SK-N-SH (cell line): ENCODE measurements around the gene PTCSC3. TPM values are rescaled to one million over a fixed set of nuclear protein-coding genes. Genes with fewer than 3 reads are reported as not detected.

Source experiments
- CTCF ChIA-PET: fragments of 300-600, 350-600 bp; formaldehyde crosslinking; extraction: SDS; loops from one replicate; lab custom pipeline; 2021; lab: Yijun Ruan, JAX
- POLR2A ChIA-PET: fragments of 350-600 bp; sonication (Branson Sonifier 250); formaldehyde crosslinking; extraction: SDS; loops from one replicate; lab custom pipeline; 2020; ENCODE audit warnings: antibody characterized with exemption, inconsistent platforms; lab: Yijun Ruan, JAX
- DNase-seq: peaks from one replicate; pipeline ENCODE4 v3.0.0; 2012
- H2AFZ ChIP-seq: fragments of 200-600 bp; sonication (generic); 2 replicates; pipeline ENCODE4 v1.8.1; 2016; ENCODE audit warnings: antibody characterized with exemption, mild to moderate bottlenecking, low read depth
- H3F3A ChIP-seq: fragments of 200-600 bp; sonication (generic); replicated peaks from 2 replicates; pipeline ENCODE3; 2016; ENCODE audit warnings: antibody characterized with exemption, mild to moderate bottlenecking; ENCODE audit not compliant: insufficient read depth
- H3K27ac ChIP-seq, 2 experiments: fragments of 200-500 bp in 1 of 2; fragments of 200-600 bp in 1 of 2; sonication (Bioruptor generic) in 1 of 2; sonication (generic), shearing (Covaris generic) in 1 of 2; 2 replicates each; pipeline versions ENCODE4 v1.5.1 to v1.6.1; 2014 to 2016; ENCODE audit warnings: low read depth in 2 of 2, inconsistent platforms in 1 of 2, low read length in 1 of 2, mild to moderate bottlenecking in 1 of 2, mixed read lengths in 1 of 2
- H3K27me3 ChIP-seq: fragments of 200-600 bp; sonication (generic), shearing (Covaris generic); 2 replicates; pipeline ENCODE4 v1.6.1; 2016; ENCODE audit warnings: mixed run types; ENCODE audit not compliant: insufficient read depth
- H3K36me3 ChIP-seq, 2 experiments: fragments of 200-500 bp in 1 of 2; fragments of 200-600 bp in 1 of 2; sonication (Bioruptor generic) in 1 of 2; sonication (generic) in 1 of 2; replicated peaks in 1 of 2; 2 replicates each; pipeline versions ENCODE3 to v1.5.1; 2014 to 2016; ENCODE audit warnings: low read length in 1 of 2, mild to moderate bottlenecking in 1 of 2; ENCODE audit not compliant: insufficient read depth in 2 of 2, control insufficient read depth in 1 of 2
- H3K4me1 ChIP-seq, 2 experiments: fragments of 200-500 bp in 1 of 2; fragments of 200-600 bp in 1 of 2; sonication (Bioruptor generic) in 1 of 2; sonication (generic), shearing (Covaris generic) in 1 of 2; 2 replicates each; pipeline versions ENCODE4 v1.5.1 to v1.6.1; 2014 to 2016; ENCODE audit warnings: low read depth in 1 of 2, low read length in 1 of 2, mixed run types in 1 of 2; ENCODE audit not compliant: insufficient read depth in 2 of 2, control insufficient read depth in 1 of 2
- H3K4me2 ChIP-seq: fragments of 200-600 bp; sonication (generic), shearing (Covaris generic); 2 replicates; pipeline ENCODE4 v1.6.1; 2017; ENCODE audit warnings: mixed run types
- H3K4me3 ChIP-seq, 2 experiments: fragments of 200-500 bp in 1 of 2; fragments of 200-600 bp in 1 of 2; sonication (Bioruptor generic) in 1 of 2; sonication (generic), shearing (Covaris generic) in 1 of 2; 2 replicates each; pipeline versions ENCODE4 v1.5.1 to v1.8.1; 2014 to 2016; ENCODE audit warnings: low read depth in 2 of 2, inconsistent platforms in 1 of 2, low read length in 1 of 2, mild to moderate bottlenecking in 1 of 2, mixed read lengths in 1 of 2, moderate library complexity in 1 of 2
- H3K79me2 ChIP-seq: fragments of 200-600 bp; sonication (generic); 2 replicates; pipeline ENCODE4 v1.8.1; 2017; ENCODE audit warnings: mild to moderate bottlenecking; ENCODE audit not compliant: insufficient read depth
- H3K9ac ChIP-seq: fragments of 200-600 bp; sonication (generic); 2 replicates; pipeline ENCODE4 v1.6.1; 2017; ENCODE audit warnings: mixed run types
- H3K9me2 ChIP-seq: fragments of 200-600 bp; sonication (generic); 2 replicates; pipeline ENCODE4 v1.6.1; 2017; ENCODE audit warnings: mixed run types
- H3K9me3 ChIP-seq: fragments of 200-600 bp; sonication (generic); 2 replicates; pipeline ENCODE4 v1.6.1; 2017; ENCODE audit warnings: mixed run types, mild to moderate bottlenecking, moderate library complexity
- H4K20me1 ChIP-seq: fragments of 200-600 bp; sonication (generic); 2 replicates; pipeline ENCODE4 v1.6.1; 2017; ENCODE audit warnings: mild to moderate bottlenecking, mixed run types; ENCODE audit not compliant: insufficient read depth
- CHD2 ChIP-seq: fragments of 150-350 bp; IDR thresholded peaks from 2 replicates; pipeline ENCODE4 v1.6.1; 2018; ENCODE audit warnings: low read length; ENCODE audit not compliant: partially characterized antibody
- CTCF ChIP-seq: fragments of 200-600 bp; sonication (generic); IDR thresholded peaks from 2 replicates; pipeline ENCODE4 v1.6.1; 2017; ENCODE audit warnings: antibody characterized with exemption, mild to moderate bottlenecking, moderate library complexity
- EZH2phosphoT487 ChIP-seq: fragments of 200-600 bp; sonication (generic); IDR thresholded peaks from 2 replicates; pipeline ENCODE4 v1.6.1; 2017; ENCODE audit warnings: low read depth, mixed run types, mild to moderate bottlenecking, antibody characterized with exemption, moderate library complexity, borderline replicate concordance
- FOSL2 ChIP-seq: IDR thresholded peaks from 2 replicates; pipeline ENCODE4 v1.4.0; 2012; ENCODE audit warnings: low read depth, mild to moderate bottlenecking, moderate library complexity, borderline replicate concordance
- FOXM1 ChIP-seq: IDR thresholded peaks from 2 replicates; pipeline ENCODE4 v1.4.0; 2012; ENCODE audit warnings: low read depth, mild to moderate bottlenecking
- GATA2 ChIP-seq: sonication (generic); formaldehyde crosslinking; IDR thresholded peaks from 2 replicates; pipeline ENCODE4 v1.5.0; 2020; ENCODE audit warnings: mild to moderate bottlenecking, missing genetic modification reagents
- IRF3 ChIP-seq: fragments of 150-350 bp; IDR thresholded peaks from 2 replicates; pipeline ENCODE4 v1.6.1; 2016; ENCODE audit warnings: mild to moderate bottlenecking, low read depth, low read length
- MEF2A ChIP-seq: IDR thresholded peaks from 2 replicates; pipeline ENCODE4 v1.4.0; 2012; ENCODE audit warnings: low read depth, borderline replicate concordance
- NRF1 ChIP-seq: IDR thresholded peaks from 2 replicates; pipeline ENCODE4 v1.6.1; 2012; ENCODE audit warnings: low read depth, mild to moderate bottlenecking, low read length
- RAD21 ChIP-seq: IDR thresholded peaks from 2 replicates; pipeline ENCODE4 v1.6.1; 2012; ENCODE audit warnings: mild to moderate bottlenecking, low read length
- RCOR1 ChIP-seq: fragments of 150-350 bp; IDR thresholded peaks from 2 replicates; pipeline ENCODE4 v1.6.1; 2017; ENCODE audit warnings: antibody characterized with exemption, low read length
- RXRA ChIP-seq: IDR thresholded peaks from 2 replicates; pipeline ENCODE4 v1.4.0; 2012; ENCODE audit warnings: low read depth, mild to moderate bottlenecking, borderline replicate concordance
- SIN3A ChIP-seq: IDR thresholded peaks from 2 replicates; pipeline ENCODE4 v1.6.1; 2012; ENCODE audit warnings: low read depth, mild to moderate bottlenecking, low read length, moderate library complexity, borderline replicate concordance
- SMC3 ChIP-seq: IDR thresholded peaks from 2 replicates; pipeline ENCODE4 v1.6.1; 2012; ENCODE audit warnings: low read depth, low read length, improper control_type of control experiment
- YY1 ChIP-seq: IDR thresholded peaks from 2 replicates; pipeline ENCODE4 v1.4.0; 2012; ENCODE audit warnings: low read depth, mild to moderate bottlenecking
- WGBS: methylation state at CpG from one replicate; pipeline ENCODE4 v1.1.6; 2017; ENCODE audit warnings: low lambda C conversion rate; 5-methylcytosine and 5-hydroxymethylcytosine counted together
- polyA plus RNA-seq, 3 experiments: library from polyadenylated mRNA; depleted of rRNA; stranded (reverse); fragments of >200 nt; gene quantifications; 2 replicates each; pipeline ENCODE4 v1.2.3, GENCODE V29; 2012
- TF ChIP-seq, protein P1 (sequence below): IDR thresholded peaks from 2 replicates; pipeline ENCODE4 v1.6.1; 2012; ENCODE audit warnings: mild to moderate bottlenecking, low read depth, low read length, moderate library complexity
- TF ChIP-seq, protein P2 (sequence below): IDR thresholded peaks from 2 replicates; pipeline ENCODE4 v1.4.0; 2012; ENCODE audit warnings: low read depth, borderline replicate concordance
- TF ChIP-seq, protein P3 (sequence below): IDR thresholded peaks from 2 replicates; pipeline ENCODE4 v1.4.0; 2012; ENCODE audit warnings: low read depth, borderline replicate concordance

Gene PTCSC3
- polyA plus RNA-seq, 1 of the 3 experiments (the other 2 are of a cell fraction): not detected

DNA sequence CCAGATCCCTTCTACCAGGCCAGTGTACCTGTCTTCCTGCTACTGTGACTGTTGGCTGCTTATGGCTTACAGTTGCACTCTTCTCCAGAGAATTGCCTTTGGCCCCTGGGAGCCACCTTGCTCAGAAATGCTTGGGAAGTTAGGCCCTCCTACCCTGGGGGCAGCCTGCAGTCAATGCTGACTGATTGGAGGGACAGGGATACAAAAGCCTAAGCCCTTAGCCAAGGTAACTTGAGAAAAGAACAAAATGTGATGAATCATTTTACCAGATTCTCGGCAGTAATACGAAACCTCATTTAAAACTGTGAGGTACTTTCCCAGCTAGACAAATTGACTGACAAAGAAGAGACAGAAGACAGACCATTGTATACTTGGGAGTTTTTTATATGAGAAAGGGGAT is 47.3 kb downstream of the PTCSC3 start:
- no peak overlapping the region for H3K4me2 ChIP-seq
- ChIA-PET CTCF (interaction anchor here (1.0 kb wide), 1 partner anchor 60 kb away, joined by 3 read pairs; no protein-coding TSS in a partner anchor), POLR2A (no interaction called here)
- H3K4me3 ChIP-seq: no peak overlapping the region
- H2AFZ ChIP-seq: no peak overlapping the region
- H4K20me1 ChIP-seq: no peaks in the 10 kb centered on the region
- no peaks in the 10 kb centered on the region for H3K9me3 ChIP-seq
- H3K27me3 ChIP-seq: no peaks in the 10 kb centered on the region
- H3K9me2 ChIP-seq: no peaks in the 10 kb centered on the region
- no peaks in the 10 kb centered on the region for H3K79me2 ChIP-seq
- 6% methylated on average over 2 of the region's 2 CpGs for WGBS
- TF ChIP-seq, protein P1, sequence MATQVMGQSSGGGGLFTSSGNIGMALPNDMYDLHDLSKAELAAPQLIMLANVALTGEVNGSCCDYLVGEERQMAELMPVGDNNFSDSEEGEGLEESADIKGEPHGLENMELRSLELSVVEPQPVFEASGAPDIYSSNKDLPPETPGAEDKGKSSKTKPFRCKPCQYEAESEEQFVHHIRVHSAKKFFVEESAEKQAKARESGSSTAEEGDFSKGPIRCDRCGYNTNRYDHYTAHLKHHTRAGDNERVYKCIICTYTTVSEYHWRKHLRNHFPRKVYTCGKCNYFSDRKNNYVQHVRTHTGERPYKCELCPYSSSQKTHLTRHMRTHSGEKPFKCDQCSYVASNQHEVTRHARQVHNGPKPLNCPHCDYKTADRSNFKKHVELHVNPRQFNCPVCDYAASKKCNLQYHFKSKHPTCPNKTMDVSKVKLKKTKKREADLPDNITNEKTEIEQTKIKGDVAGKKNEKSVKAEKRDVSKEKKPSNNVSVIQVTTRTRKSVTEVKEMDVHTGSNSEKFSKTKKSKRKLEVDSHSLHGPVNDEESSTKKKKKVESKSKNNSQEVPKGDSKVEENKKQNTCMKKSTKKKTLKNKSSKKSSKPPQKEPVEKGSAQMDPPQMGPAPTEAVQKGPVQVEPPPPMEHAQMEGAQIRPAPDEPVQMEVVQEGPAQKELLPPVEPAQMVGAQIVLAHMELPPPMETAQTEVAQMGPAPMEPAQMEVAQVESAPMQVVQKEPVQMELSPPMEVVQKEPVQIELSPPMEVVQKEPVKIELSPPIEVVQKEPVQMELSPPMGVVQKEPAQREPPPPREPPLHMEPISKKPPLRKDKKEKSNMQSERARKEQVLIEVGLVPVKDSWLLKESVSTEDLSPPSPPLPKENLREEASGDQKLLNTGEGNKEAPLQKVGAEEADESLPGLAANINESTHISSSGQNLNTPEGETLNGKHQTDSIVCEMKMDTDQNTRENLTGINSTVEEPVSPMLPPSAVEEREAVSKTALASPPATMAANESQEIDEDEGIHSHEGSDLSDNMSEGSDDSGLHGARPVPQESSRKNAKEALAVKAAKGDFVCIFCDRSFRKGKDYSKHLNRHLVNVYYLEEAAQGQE: no peak
- TF ChIP-seq SIN3A (no peak), IRF3 (no peak), CTCF (no peak), MEF2A (no peak), NRF1 (no peak), FOSL2 (no peak), YY1 (no peak), CHD2 (no peak), SMC3 (no peak), RAD21 (no peak), FOXM1 (no peak), RXRA (no peak), GATA2 (CRISPR knock-in tag) (no peak), RCOR1 (no peak), EZH2phosphoT487 (no peak)
- TF ChIP-seq, protein P2, sequence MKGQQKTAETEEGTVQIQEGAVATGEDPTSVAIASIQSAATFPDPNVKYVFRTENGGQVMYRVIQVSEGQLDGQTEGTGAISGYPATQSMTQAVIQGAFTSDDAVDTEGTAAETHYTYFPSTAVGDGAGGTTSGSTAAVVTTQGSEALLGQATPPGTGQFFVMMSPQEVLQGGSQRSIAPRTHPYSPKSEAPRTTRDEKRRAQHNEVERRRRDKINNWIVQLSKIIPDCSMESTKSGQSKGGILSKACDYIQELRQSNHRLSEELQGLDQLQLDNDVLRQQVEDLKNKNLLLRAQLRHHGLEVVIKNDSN: no peak
- TF ChIP-seq, protein P3, sequence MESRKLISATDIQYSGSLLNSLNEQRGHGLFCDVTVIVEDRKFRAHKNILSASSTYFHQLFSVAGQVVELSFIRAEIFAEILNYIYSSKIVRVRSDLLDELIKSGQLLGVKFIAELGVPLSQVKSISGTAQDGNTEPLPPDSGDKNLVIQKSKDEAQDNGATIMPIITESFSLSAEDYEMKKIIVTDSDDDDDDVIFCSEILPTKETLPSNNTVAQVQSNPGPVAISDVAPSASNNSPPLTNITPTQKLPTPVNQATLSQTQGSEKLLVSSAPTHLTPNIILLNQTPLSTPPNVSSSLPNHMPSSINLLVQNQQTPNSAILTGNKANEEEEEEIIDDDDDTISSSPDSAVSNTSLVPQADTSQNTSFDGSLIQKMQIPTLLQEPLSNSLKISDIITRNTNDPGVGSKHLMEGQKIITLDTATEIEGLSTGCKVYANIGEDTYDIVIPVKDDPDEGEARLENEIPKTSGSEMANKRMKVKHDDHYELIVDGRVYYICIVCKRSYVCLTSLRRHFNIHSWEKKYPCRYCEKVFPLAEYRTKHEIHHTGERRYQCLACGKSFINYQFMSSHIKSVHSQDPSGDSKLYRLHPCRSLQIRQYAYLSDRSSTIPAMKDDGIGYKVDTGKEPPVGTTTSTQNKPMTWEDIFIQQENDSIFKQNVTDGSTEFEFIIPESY: no peak
- no peaks in the 10 kb centered on the region for H3F3A ChIP-seq
- no peak overlapping the region for H3K27ac ChIP-seq
- no peaks in the 10 kb centered on the region for H3K36me3 ChIP-seq
- DNase-seq: no peak
- no peak overlapping the region for H3K9ac ChIP-seq
- H3K4me1 ChIP-seq: no peaks in the 10 kb centered on the region
